GM10248 (cell line): ENCODE results near the gene MPZL3.

Experiments used
- CTCF ChIA-PET: fragments of 300-600 bp; sonication (Branson Sonifier 250); formaldehyde crosslinking; extraction: SDS; loops from one replicate; lab custom pipeline; 2021; ENCODE audit warnings: antibody characterized with exemption; lab: Yijun Ruan, JAX
- POLR2A ChIA-PET: fragments of 350-650 bp; sonication (Branson Sonifier 250); formaldehyde crosslinking; extraction: SDS; loops from one replicate; lab custom pipeline; 2020; ENCODE audit warnings: antibody characterized with exemption; lab: Yijun Ruan, JAX
- DNase-seq: peaks from one replicate; pipeline ENCODE4 v3.0.0; 2012; ENCODE audit errors: extremely low spot score
- TF ChIP-seq, protein P1 (sequence below): IDR thresholded peaks from 2 replicates; pipeline ENCODE4 v1.5.1; 2012; ENCODE audit warnings: mild to moderate bottlenecking, low read depth; ENCODE audit errors: extremely low read depth, missing control alignments, control extremely low read depth

Gene MPZL3

DNA sequence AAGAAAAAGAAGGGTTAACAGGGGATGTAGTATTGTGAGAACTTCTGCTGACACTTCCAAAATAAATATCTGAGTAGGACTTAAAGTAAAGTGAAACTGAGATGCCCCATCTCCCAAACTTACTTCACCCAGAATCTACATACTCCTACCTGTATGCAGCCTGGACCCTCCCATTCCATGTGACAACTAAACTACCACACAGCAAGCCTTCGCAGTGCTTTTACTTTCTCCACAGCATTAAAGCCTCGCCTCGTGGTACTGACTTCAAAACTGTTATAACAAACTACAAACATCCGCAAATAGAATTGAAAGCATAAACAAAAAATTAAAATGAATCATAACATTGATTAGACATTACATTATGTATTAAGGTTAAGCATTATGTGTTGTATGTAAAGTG is 10.9 kb upstream of the MPZL3 start:
- CTCF ChIA-PET: interaction anchor here (0.7 to 1.6 kb wide), 3 partner anchors 9 to 13 kb away, joined by 3 to 6 read pairs (median 3); partner anchors contain the start of gene MPZL3
- TF ChIP-seq, protein P1, sequence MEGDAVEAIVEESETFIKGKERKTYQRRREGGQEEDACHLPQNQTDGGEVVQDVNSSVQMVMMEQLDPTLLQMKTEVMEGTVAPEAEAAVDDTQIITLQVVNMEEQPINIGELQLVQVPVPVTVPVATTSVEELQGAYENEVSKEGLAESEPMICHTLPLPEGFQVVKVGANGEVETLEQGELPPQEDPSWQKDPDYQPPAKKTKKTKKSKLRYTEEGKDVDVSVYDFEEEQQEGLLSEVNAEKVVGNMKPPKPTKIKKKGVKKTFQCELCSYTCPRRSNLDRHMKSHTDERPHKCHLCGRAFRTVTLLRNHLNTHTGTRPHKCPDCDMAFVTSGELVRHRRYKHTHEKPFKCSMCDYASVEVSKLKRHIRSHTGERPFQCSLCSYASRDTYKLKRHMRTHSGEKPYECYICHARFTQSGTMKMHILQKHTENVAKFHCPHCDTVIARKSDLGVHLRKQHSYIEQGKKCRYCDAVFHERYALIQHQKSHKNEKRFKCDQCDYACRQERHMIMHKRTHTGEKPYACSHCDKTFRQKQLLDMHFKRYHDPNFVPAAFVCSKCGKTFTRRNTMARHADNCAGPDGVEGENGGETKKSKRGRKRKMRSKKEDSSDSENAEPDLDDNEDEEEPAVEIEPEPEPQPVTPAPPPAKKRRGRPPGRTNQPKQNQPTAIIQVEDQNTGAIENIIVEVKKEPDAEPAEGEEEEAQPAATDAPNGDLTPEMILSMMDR: no peak
- POLR2A ChIA-PET: no interaction called here
- no peak for DNase-seq

DNA sequence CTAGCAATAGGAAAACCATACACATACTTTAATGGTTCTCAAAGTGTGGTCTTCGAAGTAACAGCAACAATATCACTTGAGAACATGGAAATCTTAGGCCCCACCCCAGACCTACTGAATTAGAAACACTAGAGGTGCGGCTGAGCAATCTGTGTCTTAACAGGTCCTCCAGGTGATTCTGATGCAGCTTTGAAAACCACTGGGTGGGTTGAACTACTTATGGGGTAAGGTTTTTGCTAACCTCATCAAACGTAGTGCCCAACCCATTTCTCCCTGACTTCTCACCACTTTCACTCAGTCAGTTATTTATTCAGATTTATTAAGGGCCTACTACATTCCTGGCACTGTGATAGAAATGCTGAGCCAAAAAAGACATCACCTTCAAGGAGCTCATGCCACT is 8.2 kb upstream of the MPZL3 start:
- POLR2A ChIA-PET: no interaction called here
- no peak for DNase-seq
- CTCF ChIA-PET: interaction anchor here (0.9 to 4.3 kb wide), 9 partner anchors 14 to 62 kb away, joined by 3 to 20 read pairs (median 4); no protein-coding TSS in a partner anchor
- TF ChIP-seq, protein P1: no peak

GRCh38 chr11:118259138-118259537 is 7.0 kb upstream of the MPZL3 start:
- POLR2A ChIA-PET: no interaction called here
- CTCF ChIA-PET: interaction anchor here (1.2 to 4.3 kb wide), 5 partner anchors 17 to 60 kb away, joined by 4 to 20 read pairs (median 5); no protein-coding TSS in a partner anchor
- TF ChIP-seq, protein P1: no peak
- no peak for DNase-seq

DNA sequence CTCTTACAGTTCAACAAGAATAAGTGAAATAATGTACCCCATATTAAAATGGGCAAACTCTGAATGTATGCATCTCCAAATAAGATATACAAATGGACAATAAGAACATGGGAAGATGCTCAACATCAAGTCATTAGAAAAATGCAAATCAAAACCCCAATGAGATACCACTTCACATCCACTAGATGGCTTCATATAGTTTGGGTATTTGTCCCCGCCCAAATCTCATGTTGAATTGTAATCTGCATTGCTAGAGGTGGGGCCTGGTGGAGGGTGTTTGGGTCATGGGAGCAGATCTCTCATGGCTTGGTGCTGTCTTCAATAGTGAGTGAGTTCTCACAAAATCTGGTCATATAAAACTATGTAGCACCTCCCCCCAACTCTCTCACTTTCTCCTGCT is 6.2 kb upstream of the MPZL3 start:
- CTCF ChIA-PET: interaction anchor here (1.8 to 4.3 kb wide), 3 partner anchors 16 to 60 kb away, joined by 5 to 20 read pairs (median 6); no protein-coding TSS in a partner anchor
- POLR2A ChIA-PET: no interaction called here

DNA sequence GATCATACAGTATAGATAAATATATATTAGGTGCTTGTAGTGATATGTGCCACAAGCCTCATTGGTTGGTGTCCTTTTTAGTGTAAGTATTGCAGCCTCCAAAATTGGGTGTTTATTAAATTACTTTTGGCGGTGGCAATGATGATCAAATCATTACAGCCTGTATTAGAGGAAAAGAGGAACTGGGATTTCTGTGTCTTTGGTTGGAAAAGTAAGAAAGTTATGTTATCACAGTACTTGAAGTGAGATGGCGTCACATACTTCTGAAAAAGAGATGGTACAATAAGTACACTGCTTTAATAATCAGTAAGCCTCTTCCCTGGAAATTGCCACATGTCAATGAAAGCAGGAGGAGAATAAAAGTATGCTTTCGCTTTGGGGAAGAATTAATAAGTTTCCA is 523 bp upstream of the MPZL3 start:
- POLR2A ChIA-PET: interaction anchor here (0.5 to 0.9 kb wide), 2 partner anchors 36 to 196 kb away, joined by 3 read pairs; no protein-coding TSS in a partner anchor
- DNase-seq: no peak
- CTCF ChIA-PET: interaction anchor here (0.9 to 2.1 kb wide), 4 partner anchors 11 to 306 kb away, joined by 3 to 6 read pairs (median 4); partner anchors contain the start of gene MPZL2
- TF ChIP-seq, protein P1: no peak

More for the DNA sequence above, 6.2 kb upstream of the MPZL3 start:
- DNase-seq: no peak
- TF ChIP-seq, protein P1: no peak

DNA sequence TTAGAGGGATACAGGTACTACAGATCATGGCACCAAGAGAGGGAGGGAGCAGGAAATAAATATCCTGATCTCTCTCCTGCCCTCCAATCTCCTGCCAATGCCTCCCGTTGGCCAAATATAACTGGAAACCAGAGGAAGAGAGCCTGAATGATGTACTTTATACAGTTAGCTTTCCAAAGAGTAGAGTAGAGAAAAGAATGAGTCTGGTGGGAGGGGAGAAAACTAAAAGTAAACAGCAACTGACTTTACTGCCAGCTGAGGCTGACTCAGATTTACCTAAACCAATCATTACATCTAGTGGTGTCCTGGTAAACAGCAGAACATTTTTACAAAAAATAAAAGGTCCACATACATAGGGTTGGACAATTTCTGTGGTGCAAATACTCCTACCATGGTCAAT is 5.1 kb downstream of the MPZL3 start:
- ChIA-PET POLR2A (no interaction called here), CTCF (interaction anchor here (1.4 to 2.1 kb wide), 5 partner anchors 9 to 76 kb away, joined by 3 to 6 read pairs (median 5); no protein-coding TSS in a partner anchor)
- no peak for DNase-seq
- TF ChIP-seq, protein P1: no peak
